ENCODE data around the gene BRD7.

The BRD7 gene

DNA sequence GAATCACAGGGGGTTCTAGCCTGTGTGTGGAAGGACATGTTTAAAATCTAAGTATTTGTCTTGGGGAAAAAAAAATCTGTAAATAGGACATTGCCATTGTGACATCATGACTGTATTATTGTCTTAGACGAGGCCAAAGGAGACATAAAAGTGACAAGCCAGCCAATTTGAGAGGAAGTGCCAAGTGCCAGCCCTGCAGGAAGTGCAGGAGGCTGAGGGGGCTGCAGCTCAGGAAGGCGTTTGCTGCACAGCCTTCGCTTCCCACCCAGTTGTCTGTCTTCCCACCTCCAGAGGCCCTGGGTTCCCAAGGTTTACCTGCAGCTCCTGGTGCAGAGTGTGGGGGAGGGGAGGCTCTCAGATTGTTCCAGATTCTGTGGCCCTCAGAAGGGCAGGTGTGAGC, 101.1 kb downstream of the BRD7 start:
- Histone ChIP-seq H3K27ac (ENCODE audit: low read depth, low read length) (no peak overlapping the region), H3K4me1 (ENCODE audit: control insufficient read depth, insufficient read depth, low read length) (peaks cover 8% of the 10 kb centered on the region; the same call in 1 of the 2 replicates), H3K4me3 (ENCODE audit: low read depth, low read length) (no peak overlapping the region), H3K27me3 (ENCODE audit: control insufficient read depth, insufficient read depth, low read length) (no peaks in the 10 kb centered on the region), H3K9me3 (ENCODE audit: control insufficient read depth, insufficient read depth, low read length) (no peaks in the 10 kb centered on the region), H3K9ac (ENCODE audit: low read depth, low read length) (no peak overlapping the region), H3K36me3 (ENCODE audit: control insufficient read depth, insufficient read depth, low read length) (no peaks in the 10 kb centered on the region)

DNA sequence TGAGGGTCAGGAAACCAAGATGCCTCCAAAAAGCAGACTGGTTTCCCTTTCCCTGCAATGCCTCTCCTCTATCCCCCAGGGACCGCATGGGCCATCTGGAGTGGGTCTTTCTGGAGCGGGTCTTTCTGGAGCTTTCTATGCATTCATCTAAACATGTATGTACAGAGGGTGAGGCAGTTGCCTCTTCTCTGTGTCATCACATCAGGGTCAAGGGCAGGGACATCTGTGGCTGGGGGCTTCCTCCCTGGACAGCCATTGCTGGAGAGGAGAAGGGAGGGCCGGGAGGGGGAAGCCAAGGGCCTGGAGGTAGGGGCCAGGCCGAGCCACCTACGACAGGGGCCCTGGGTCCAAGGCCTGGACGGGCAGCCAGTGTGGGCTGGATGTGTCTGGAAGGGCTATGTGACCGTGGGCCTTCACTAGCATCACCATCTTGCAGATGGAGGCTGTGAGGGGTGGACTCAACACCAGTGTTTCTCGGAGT, 101.6 kb downstream of the BRD7 start:
- Histone ChIP-seq H3K27ac (ENCODE audit: low read depth, low read length) (no peak overlapping the region), H3K9me3 (ENCODE audit: control insufficient read depth, insufficient read depth, low read length) (no peaks in the 10 kb centered on the region), H3K4me3 (ENCODE audit: low read depth, low read length) (no peak overlapping the region), H3K4me1 (ENCODE audit: control insufficient read depth, insufficient read depth, low read length) (peaks cover 8% of the 10 kb centered on the region; the same call in 1 of the 2 replicates), H3K9ac (ENCODE audit: low read depth, low read length) (no peak overlapping the region), H3K27me3 (ENCODE audit: control insufficient read depth, insufficient read depth, low read length) (no peaks in the 10 kb centered on the region), H3K36me3 (ENCODE audit: control insufficient read depth, insufficient read depth, low read length) (no peaks in the 10 kb centered on the region)

DNA sequence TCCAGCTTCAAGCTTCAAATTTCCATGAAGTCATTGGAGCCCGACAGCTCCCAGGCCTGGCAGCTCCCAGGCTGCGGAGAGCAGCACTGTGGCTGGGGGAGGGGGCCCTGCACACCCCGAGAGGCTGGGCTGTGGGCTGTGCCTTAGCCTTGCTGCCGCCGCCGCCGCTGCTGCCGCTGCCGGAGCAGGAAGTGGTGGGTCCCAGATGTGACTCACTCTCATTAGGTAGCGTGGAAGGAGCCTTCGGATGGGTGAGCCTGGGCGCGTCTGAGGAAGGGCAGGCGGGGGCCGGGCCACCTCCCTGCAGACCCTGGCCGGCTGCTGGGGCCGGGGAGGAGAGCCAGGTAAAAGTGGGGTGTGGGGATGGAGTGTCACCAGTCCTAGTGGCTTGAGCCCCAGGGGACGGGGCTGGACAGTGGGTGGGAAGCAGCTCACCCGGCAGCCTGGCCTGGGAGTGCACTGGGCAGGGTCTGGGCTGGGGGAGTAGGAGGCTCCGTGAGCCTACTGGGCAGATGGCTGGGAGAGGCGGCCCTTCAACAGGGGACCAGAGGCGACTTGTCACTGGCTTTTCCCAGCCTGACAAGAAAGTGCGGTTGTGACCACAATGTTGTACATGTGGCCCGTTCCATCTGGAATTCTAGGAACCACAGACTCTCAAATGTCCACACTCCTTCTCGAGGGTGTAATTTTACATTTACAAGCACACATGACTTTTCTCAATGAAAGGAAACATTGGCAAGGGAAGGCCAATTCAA, 102.3 kb downstream of the BRD7 start, which contains the start of gene ADCY7:
Gene ADCY7, plus strand, starts transcription at position 215 of the 755 bp plus-strand sequence. CDS start 21,629 bp downstream, outside the sequence.
- H3K9ac ChIP-seq (ENCODE audit: low read depth, low read length) = no peak within 1 kb of the TSS

More for the DNA sequence above, 102.3 kb downstream of the BRD7 start, which contains the start of gene ADCY7:
- no peaks in the 10 kb centered on the region for H3K9me3 ChIP-seq (ENCODE audit: control insufficient read depth, insufficient read depth, low read length)
- H3K4me3 ChIP-seq (ENCODE audit: low read depth, low read length) = no peak within 1 kb of the TSS
- no peak within 1 kb of the TSS for H3K27ac ChIP-seq (ENCODE audit: low read depth, low read length)
- H3K36me3 ChIP-seq (ENCODE audit: control insufficient read depth, insufficient read depth, low read length) = no peaks in the 10 kb centered on the region
- H3K4me1 ChIP-seq (ENCODE audit: control insufficient read depth, insufficient read depth, low read length) = peaks cover 8% of the 10 kb centered on the region; the same call in 1 of the 2 replicates
- H3K27me3 ChIP-seq (ENCODE audit: control insufficient read depth, insufficient read depth, low read length) = no peaks in the 10 kb centered on the region

Data from HUES48 (cell line).